Fibroblast of villous mesenchyme (primary cell): ENCODE measurements around the gene ZCCHC24. TPM values are rescaled to one million over a fixed set of nuclear protein-coding genes. Genes with fewer than 3 reads are reported as not detected.
A peak's percentile ranks its signal among the peaks of the same experiment; 100 is the strongest.

ENCODE experiments used
- DNase-seq: peaks from one replicate; pipeline ENCODE4 v3.0.0-alpha.2; 2010; ENCODE audit warnings: low read depth
- H3K4me3 ChIP-seq: 2 replicates; pipeline ENCODE4 v1.5.1; 2011; ENCODE audit warnings: low read depth, mild to moderate bottlenecking, low read length
- CTCF ChIP-seq: IDR thresholded peaks from 2 replicates; pipeline ENCODE4 v1.5.1; 2012; ENCODE audit warnings: low read depth, mild to moderate bottlenecking, low read length; ENCODE audit not compliant: insufficient read depth
- total RNA-seq: library from RNA; depleted of rRNA; stranded (reverse); fragments of >200 nt; gene quantifications from 2 replicates; pipeline ENCODE4 v1.2.3, GENCODE V29; 2012

ZCCHC24 gene
- total RNA-seq, 1 donor, result 36.7 TPM

DNA sequence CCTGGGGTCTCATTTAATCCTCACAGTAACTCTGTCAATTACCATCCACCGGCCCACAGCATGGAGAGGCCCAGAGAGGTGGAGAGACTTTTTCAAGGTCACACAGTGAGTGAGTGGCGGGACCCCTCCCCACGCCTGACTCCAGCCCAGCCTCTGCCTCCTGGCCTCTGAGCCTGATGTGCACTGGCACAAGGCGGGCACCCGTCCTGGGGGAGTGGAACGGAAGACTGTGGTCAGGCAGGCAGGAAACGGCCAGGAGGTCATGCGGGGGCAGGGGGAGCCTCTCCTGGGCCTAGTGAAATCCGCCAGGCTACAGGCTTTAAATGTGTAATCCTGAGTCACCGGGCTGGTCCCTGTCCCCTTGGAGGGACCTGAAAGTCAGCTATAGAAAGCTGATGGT is 32.2 kb downstream of the ZCCHC24 start:
- DNase-seq, result peak; percentile 42
- TF ChIP-seq CTCF, result no peak
- no peak overlapping the region for H3K4me3 ChIP-seq

- DNase-seq, result no peak
- no peak overlapping the region for H3K4me3 ChIP-seq
- no peak for TF ChIP-seq CTCF
These were observed 32.9 kb downstream of the ZCCHC24 start for GRCh38 chr10:79412516-79412915.

DNA sequence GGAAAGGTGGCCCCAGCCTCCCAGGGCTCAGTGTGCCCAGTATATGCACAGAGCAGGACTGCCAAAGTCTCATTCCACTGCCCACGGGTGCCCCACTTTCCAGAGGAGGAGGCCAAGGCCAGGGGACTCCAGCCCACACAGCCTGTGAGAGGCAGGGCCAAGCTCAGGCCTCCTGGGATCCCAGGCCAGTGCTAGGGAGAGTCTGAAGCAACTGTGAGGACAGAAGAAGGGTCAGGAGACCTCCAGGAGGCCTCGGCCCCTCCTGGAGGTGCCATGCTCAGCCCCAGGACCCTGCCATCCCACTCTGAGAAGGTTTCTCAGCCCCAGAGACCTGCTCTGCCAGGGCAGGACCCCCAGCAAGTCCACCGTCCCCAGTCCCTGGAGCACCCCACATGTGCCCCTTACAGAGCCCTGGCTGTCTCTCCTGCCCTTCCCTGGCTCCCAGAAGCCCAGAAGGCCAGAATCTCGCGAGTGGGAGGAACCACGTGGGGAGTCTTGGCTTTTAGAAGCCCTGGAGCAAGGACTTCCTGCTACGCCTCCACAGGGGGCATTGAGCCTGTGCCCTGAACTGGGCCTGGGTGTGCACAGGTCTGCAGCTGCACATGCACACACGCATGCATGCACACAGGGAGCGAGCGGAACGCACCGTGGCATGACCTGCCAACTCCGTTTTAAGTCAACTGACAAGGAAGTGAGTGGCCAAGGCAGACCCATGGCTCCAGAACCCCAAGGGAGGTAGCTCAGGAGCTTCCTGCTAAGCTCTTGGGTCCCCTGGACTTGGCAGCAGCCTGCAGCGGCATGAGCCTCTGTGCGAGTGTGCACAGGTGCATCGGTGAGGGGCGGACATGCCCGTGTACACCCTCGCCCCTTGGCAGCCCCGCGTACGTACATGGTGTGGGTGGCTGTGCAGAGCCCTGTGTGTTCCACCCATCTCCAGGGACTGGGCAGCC is 33.6 kb downstream of the ZCCHC24 start:
- no peak for DNase-seq
- H3K4me3 ChIP-seq, result no peak overlapping the region
- no peak for TF ChIP-seq CTCF

DNA sequence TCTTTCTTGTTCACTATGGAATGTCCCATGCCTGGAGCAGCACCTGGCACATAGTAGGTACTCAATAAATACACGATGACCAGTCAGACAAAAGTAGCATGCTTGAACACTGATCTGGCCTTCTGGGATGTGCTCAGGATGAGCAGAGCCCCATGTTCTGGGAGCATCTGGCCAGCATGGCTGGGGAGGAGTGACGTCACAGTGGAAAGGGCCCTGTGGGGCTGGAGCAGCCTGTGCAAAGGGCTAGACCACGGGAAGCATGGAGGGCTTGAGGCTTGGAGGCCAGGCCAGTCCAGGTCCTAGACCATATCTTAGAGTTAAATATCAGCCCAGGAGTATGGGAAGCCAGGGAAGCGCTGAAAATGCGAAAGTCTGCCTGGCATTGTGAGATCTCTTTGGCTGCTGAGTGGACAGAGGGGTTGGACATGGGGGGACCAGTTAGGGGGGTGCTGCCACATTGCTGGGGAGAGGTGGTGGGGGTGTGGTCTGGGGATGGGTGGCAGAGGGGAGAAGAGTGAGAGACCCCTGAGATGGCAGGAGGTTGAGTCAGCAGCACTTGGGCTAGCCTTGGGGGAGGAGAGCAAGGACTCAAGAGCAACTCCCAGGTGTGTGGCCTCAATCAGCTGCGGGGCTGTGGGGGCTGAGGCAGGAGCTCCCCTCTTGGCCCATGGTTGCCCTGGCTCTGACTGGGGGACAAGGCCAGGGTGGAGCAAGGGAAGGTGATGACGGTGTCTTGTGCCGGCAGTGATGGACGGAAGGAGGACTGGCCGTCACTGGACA is 34.9 kb downstream of the ZCCHC24 start:
- no peak overlapping the region for H3K4me3 ChIP-seq
- no peak for DNase-seq
- no peak for TF ChIP-seq CTCF

DNA sequence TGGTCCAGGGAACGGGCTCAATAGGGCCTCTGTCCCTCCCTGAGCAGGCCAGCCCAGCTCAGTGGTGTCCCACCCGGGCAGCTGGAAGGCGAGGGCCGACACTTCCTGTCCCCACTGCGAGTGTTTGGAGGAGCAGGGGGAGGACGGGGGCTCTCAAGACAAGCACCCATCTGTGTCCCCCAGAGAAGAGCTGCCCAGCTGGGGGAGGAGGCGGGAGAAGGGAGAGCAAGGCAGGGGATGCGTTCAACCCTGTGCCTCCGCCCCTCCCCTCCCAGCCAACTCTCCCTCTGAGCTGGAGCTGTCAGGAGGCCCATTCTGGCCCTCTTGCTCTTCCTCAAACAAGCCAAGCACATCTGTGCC is 35.7 kb downstream of the ZCCHC24 start:
- H3K4me3 ChIP-seq, result no peak overlapping the region
- DNase-seq, result no peak
- no peak for TF ChIP-seq CTCF

DNA sequence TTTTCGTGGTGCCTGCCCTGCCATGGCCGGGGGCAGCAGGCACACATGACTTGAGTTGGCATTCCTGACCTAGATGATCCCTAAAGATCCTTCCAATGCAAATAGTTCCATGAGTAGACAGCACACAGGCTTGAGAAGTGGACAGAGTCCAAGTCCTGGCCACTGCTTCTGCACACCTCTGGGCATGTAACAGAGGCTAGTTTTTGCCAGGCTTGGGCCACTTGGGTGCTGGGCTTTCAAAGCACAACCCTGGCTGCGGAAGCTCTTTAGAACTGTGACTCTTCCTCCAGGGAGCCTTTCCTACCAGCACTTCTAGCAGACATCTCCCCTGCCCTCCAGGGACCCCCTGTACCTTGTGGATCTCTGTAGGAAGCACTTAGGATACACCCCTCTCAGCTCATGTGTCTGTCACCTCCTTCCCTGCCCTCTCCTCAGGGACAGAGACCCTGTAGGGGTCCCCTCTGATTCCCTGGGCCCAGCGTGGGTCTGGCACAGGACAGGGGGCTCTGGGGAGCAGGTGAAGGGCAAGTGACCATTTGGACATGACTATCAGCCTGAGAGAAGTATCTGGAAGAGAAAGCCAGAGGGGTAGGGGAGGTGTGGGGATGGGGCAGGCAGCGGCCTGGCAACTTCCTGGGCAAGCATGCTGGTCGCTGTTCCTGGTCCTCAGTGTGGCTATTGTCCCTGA is 36.2 kb downstream of the ZCCHC24 start:
- H3K4me3 ChIP-seq, result no peak overlapping the region
- no peak for DNase-seq
- no peak for TF ChIP-seq CTCF
